Thyroid gland (tissue), 4 donors: ENCODE results near the gene PTPRU.

ENCODE experiments used
- CTCF ChIP-seq, 6 experiments: fragments of 200-600 bp in 3 of 6; fragments of 450-650 bp in 3 of 6; sonication (generic) in 3 of 6; IDR thresholded peaks; one replicate each; pipeline ENCODE4 v1.5.1; 2016 to 2019; ENCODE audit warnings: antibody characterized with exemption in 6 of 6, mild to moderate bottlenecking in 2 of 6, inconsistent platforms in 1 of 6, moderate library complexity in 1 of 6
- POLR2A ChIP-seq, 2 donors: fragments of 450-650 bp; IDR thresholded peaks; one replicate each; pipeline ENCODE4 v1.6.1; 2017; ENCODE audit warnings: antibody characterized with exemption in 2 of 2, mild to moderate bottlenecking in 2 of 2, moderate library complexity in 1 of 2

- no peak for TF ChIP-seq CTCF (IDR thresholded peaks at IDR 0.05)
- TF ChIP-seq POLR2A (IDR thresholded peaks at IDR 0.05), result no peak
Measured at GRCh38 chr1:29349871-29350491, 113.7 kb downstream of the PTPRU start.
